Type B pancreatic cell (in vitro differentiated cells): ENCODE data around the gene TSBP1. TPM values are rescaled to one million over a fixed set of nuclear protein-coding genes. Genes with fewer than 3 reads are reported as not detected.

Experiments used
- DNase-seq: peaks from one replicate; pipeline ENCODE4 v3.0.0; 2021; ENCODE audit warnings: mixed read lengths; ENCODE audit not compliant: unreplicated experiment; ENCODE audit errors: extremely low spot score
- H3K27ac Mint-ChIP-seq: 2 replicates; pipeline ENCODE4 v1.8.0; 2021; ENCODE audit warnings: mild to moderate bottlenecking, mixed read lengths
- H3K27me3 Mint-ChIP-seq: 2 replicates; pipeline ENCODE4 v1.8.0; 2021; ENCODE audit warnings: mixed read lengths
- H3K36me3 Mint-ChIP-seq: 2 replicates; pipeline ENCODE4 v1.8.0; 2021; ENCODE audit warnings: mixed read lengths
- H3K4me1 Mint-ChIP-seq: one replicate; pipeline ENCODE4 v1.8.0; 2021; ENCODE audit warnings: mixed read lengths; ENCODE audit not compliant: unreplicated experiment
- H3K4me3 Mint-ChIP-seq: 2 replicates; pipeline ENCODE4 v1.8.0; 2021; ENCODE audit warnings: mild to moderate bottlenecking, mixed read lengths
- H3K9me3 Mint-ChIP-seq: 2 replicates; pipeline ENCODE4 v1.8.0; 2021; ENCODE audit warnings: mixed read lengths
- CTCF ChIP-seq: fragments of 200-600 bp; sonication (generic); conservative IDR thresholded peaks from 2 replicates; pipeline ENCODE4 v1.5.0; 2021; ENCODE audit warnings: antibody characterized with exemption, mild to moderate bottlenecking
- total RNA-seq: library from RNA; stranded (reverse); gene quantifications from 2 replicates; pipeline ENCODE4 v1.2.1, GENCODE V29; 2021; ENCODE audit warnings: low replicate concordance

The TSBP1 gene
- total RNA-seq, 1 donor from 2014 or later = not detected

GRCh38 chr6:32353348-32353747, 18.4 kb downstream of the TSBP1 start:
- no peak for DNase-seq
- no peaks in the 10 kb centered on the region for H3K36me3 Mint-ChIP-seq
- no peak overlapping the region for H3K27ac Mint-ChIP-seq
- no peak for TF ChIP-seq CTCF
- H3K9me3 Mint-ChIP-seq = no peaks in the 10 kb centered on the region
- H3K4me1 Mint-ChIP-seq = no peaks in the 10 kb centered on the region
- H3K27me3 Mint-ChIP-seq = peaks cover 11% of the 10 kb centered on the region
- no peak overlapping the region for H3K4me3 Mint-ChIP-seq

- H3K36me3 Mint-ChIP-seq = no peaks in the 10 kb centered on the region
- no peak overlapping the region for H3K27ac Mint-ChIP-seq
- peaks cover 5% of the 10 kb centered on the region for H3K27me3 Mint-ChIP-seq
These were observed 31.5 kb downstream of the TSBP1 start for GRCh38 chr6:32340242-32340641.

GRCh38 chr6:32337186-32337805, 34.4 kb downstream of the TSBP1 start:
- H3K36me3 Mint-ChIP-seq = no peaks in the 10 kb centered on the region

More at GRCh38 chr6:32340242-32340641, 31.5 kb downstream of the TSBP1 start:
- Mint-ChIP-seq H3K9me3 (no peaks in the 10 kb centered on the region), H3K4me3 (no peak overlapping the region), H3K4me1 (no peaks in the 10 kb centered on the region)
- DNase-seq = no peak
- no peak for TF ChIP-seq CTCF

GRCh38 chr6:32332433-32332832, 39.3 kb downstream of the TSBP1 start:
- Mint-ChIP-seq H3K4me1 (peaks cover 8% of the 10 kb centered on the region), H3K9me3 (no peaks in the 10 kb centered on the region), H3K27me3 (no peaks in the 10 kb centered on the region), H3K36me3 (no peaks in the 10 kb centered on the region), H3K4me3 (no peak overlapping the region), H3K27ac (no peak overlapping the region)
- no peak for DNase-seq
- no peak for TF ChIP-seq CTCF

More at GRCh38 chr6:32337186-32337805, 34.4 kb downstream of the TSBP1 start:
- TF ChIP-seq CTCF = no peak
- H3K4me1 Mint-ChIP-seq = no peaks in the 10 kb centered on the region
- H3K27ac Mint-ChIP-seq = no peak overlapping the region
- DNase-seq = no peak
- no peak overlapping the region for H3K4me3 Mint-ChIP-seq
- peaks cover 5% of the 10 kb centered on the region for H3K27me3 Mint-ChIP-seq
- no peaks in the 10 kb centered on the region for H3K9me3 Mint-ChIP-seq

GRCh38 chr6:32329141-32329540, 42.6 kb downstream of the TSBP1 start:
- Mint-ChIP-seq H3K27ac (no peak overlapping the region), H3K27me3 (no peaks in the 10 kb centered on the region), H3K4me3 (no peak overlapping the region), H3K36me3 (no peaks in the 10 kb centered on the region), H3K4me1 (peaks cover 18% of the 10 kb centered on the region), H3K9me3 (no peaks in the 10 kb centered on the region)
- no peak for TF ChIP-seq CTCF
- no peak for DNase-seq

GRCh38 chr6:32327103-32327502, 44.6 kb downstream of the TSBP1 start:
- Mint-ChIP-seq H3K27ac (no peak overlapping the region), H3K9me3 (no peaks in the 10 kb centered on the region), H3K27me3 (no peaks in the 10 kb centered on the region), H3K4me3 (no peak overlapping the region), H3K4me1 (peaks cover 18% of the 10 kb centered on the region), H3K36me3 (no peaks in the 10 kb centered on the region)
- DNase-seq = no peak
- no peak for TF ChIP-seq CTCF
